Uterus (tissue), 4 donors: ENCODE measurements around the gene SCNM1. TPM values are rescaled to one million over a fixed set of nuclear protein-coding genes. Genes with fewer than 3 reads are reported as not detected.

Experiments
- DNase-seq, 2 donors: peaks; one replicate each; pipeline ENCODE4 v3.0.0-alpha.2; 2019 to 2020
- H3K27ac ChIP-seq, 2 donors: fragments of 200-600 bp; sonication (generic); 1 replicate in 1 of 2; 2 replicates in 1 of 2; pipeline ENCODE4 v1.5.1; 2016 to 2018
- H3K27me3 ChIP-seq, 2 donors: fragments of 200-600 bp; sonication (generic); one replicate each; pipeline ENCODE4 v1.5.1; 2018 to 2019; ENCODE audit warnings: control low read depth in 1 of 2
- H3K36me3 ChIP-seq, 2 donors: fragments of 200-600 bp; sonication (generic); one replicate each; pipeline ENCODE4 v1.5.1; 2019; ENCODE audit warnings: control low read depth in 1 of 2
- H3K4me1 ChIP-seq, 2 donors: fragments of 200-600 bp; sonication (generic); one replicate each; pipeline ENCODE4 v1.5.1; 2018 to 2019; ENCODE audit warnings: control low read depth in 1 of 2
- H3K4me3 ChIP-seq, 2 donors: fragments of 200-600 bp; sonication (generic); 1 replicate in 1 of 2; 2 replicates in 1 of 2; pipeline ENCODE4 v1.5.1; 2018 to 2019; ENCODE audit warnings: mild to moderate bottlenecking in 1 of 2
- H3K9me3 ChIP-seq, 2 donors: fragments of 200-600 bp; sonication (generic); one replicate each; pipeline ENCODE4 v1.5.1; 2019; ENCODE audit warnings: control low read depth in 1 of 2
- CTCF ChIP-seq, 4 experiments: fragments of 200-600 bp in 2 of 4; fragments of 450-650 bp in 2 of 4; sonication (generic) in 2 of 4; IDR thresholded peaks; one replicate each; pipeline ENCODE4 v1.5.1; 2016 to 2019; ENCODE audit warnings: antibody characterized with exemption in 4 of 4, mild to moderate bottlenecking in 2 of 4, moderate library complexity in 1 of 4
- POLR2A ChIP-seq, 2 donors: fragments of 450-650 bp; IDR thresholded peaks; one replicate each; pipeline ENCODE4 v1.6.1; 2016; ENCODE audit warnings: antibody characterized with exemption in 2 of 2, mild to moderate bottlenecking in 1 of 2, moderate library complexity in 1 of 2
- intact Hi-C: fragments of 100-400 bp; cut with DNase I; formaldehyde crosslinking; loops from one replicate; pipeline ENCODE4 v1.15.1; 2023; ENCODE audit warnings: low total_unique reads
- total RNA-seq, 4 donors: library from RNA; depleted of rRNA in 3 of 4; stranded (reverse); fragments of >200 nt in 3 of 4; gene quantifications; one replicate each; pipeline versions ENCODE4 v1.1.0 to v1.2.4, GENCODE V29; 2014 to 2023
- donor health status: DM: yes; HTN: yes; CAD: no.

The SCNM1 gene
- total RNA-seq, 4 donors from 2014 or later = 3.2 to 186 (median 21.3) TPM

- no peak overlapping the region for H3K4me3 ChIP-seq
- intact Hi-C loops = no loop called here
- H3K9me3 ChIP-seq = no peaks in the 10 kb centered on the region
- TF ChIP-seq POLR2A (IDR thresholded peaks at IDR 0.05) (no peak), CTCF (IDR thresholded peaks at IDR 0.05) (no peak)
- no peak for DNase-seq
- peak overlapping the region; percentile 89 for H3K27ac ChIP-seq
- H3K27me3 ChIP-seq = no peaks in the 10 kb centered on the region
- peaks cover 5 to 12% of the 10 kb centered on the region in 2 donors for H3K4me1 ChIP-seq
- H3K36me3 ChIP-seq = no peaks in the 10 kb centered on the region
These were observed 22.0 kb upstream of the SCNM1 start for GRCh38 chr1:151143986-151144385.

DNA sequence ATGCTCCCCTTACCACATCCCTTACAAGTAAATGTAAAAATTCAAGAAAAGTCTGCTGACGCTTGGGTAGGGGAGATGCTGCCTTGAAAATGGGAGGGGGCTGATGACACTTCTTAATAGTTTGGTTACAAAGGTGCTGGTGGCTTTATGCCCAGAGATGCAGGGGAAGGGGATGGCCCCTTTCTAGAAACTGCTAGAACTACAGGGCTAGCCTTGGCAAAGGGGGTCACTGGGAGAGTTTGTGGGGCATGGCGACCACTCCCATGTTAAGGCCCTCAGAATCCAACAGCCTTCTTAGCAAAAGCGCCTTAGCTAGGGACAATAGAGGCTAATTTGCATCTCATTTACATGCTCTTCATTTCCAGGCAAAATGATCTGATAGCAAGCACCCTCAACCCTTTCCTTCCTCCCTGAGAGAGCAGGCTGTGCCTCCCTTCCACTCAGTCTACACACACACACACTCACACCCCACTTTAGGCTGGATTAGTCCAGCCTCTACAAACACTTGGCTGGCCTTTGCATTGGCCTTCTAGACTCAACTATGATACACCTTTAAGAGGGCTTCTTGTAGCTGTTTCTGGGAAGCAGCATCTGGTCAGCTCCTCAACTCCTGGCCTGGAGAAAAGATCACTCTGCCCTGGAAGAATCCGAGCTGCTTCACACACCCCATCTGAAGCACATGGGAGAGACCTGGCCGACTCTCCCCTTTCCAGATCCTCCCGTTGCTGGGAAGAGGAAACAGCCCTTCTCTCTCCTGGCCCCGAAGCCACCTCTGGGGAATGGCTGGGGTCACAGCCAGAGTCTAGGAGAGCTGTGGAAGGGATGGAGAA is 21.3 kb upstream of the SCNM1 start:
- no peak for TF ChIP-seq CTCF (IDR thresholded peaks at IDR 0.05)
- TF ChIP-seq POLR2A (IDR thresholded peaks at IDR 0.05) = no peak
- no peak for DNase-seq
- Histone ChIP-seq H3K27ac (peak overlapping the region; percentile 89), H3K4me1 (peaks cover 5 to 12% of the 10 kb centered on the region in 2 donors), H3K9me3 (no peaks in the 10 kb centered on the region), H3K36me3 (no peaks in the 10 kb centered on the region), H3K27me3 (no peaks in the 10 kb centered on the region), H3K4me3 (peak overlapping the region; percentile 93 to 98)
- intact Hi-C loops = no loop called here

DNA sequence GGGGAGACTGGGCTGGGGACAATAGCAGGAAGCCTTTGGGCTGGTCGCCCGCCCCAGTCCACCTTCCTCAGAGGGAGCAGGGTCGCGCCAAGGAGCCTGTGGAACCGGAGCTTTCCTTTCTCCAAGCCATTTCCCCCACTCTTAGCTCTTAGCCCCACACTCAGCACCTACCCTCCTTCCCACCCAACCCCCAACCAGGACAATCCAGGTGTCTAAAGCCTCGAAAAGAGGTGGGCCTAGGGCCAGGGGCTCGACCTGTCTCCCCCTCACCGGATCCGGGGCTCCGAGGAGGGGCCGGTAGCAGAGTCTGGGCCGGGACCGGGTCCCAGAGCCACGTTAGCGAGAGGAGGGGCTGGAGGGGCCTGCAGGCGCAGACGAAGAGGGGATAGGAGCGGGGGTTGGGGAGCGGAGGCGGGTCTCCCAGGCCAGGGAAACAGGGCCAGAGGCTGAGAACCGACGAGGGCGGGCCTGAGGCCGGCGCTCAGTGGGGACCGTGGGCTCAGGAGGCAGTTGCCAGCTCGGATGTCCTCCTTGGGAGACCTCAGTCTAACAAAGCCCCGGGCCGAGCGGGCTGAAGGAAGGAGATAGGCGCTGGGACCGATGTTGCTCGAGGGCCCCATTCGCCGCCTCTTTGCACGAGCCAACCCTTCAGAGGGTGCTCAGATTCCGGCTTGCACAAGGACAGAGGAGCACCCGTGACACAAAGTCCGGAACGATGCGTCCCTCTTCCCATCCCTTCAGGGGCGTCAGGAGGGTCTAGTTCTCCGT is 20.5 kb upstream of the SCNM1 start:
- no peak for DNase-seq
- peak overlapping the region; percentile 89 for H3K27ac ChIP-seq

GRCh38 chr1:151146072-151146411 is 19.9 kb upstream of the SCNM1 start:
- peak overlapping the region; percentile 89 for H3K27ac ChIP-seq
- TF ChIP-seq POLR2A (IDR thresholded peaks at IDR 0.05) (no peak), CTCF (IDR thresholded peaks at IDR 0.05) (no peak)
- H3K4me3 ChIP-seq = peak overlapping the region; percentile 93 to 98
- no peaks in the 10 kb centered on the region for H3K36me3 ChIP-seq
- intact Hi-C loops = no loop called here
- no peaks in the 10 kb centered on the region for H3K27me3 ChIP-seq
- no peaks in the 10 kb centered on the region for H3K9me3 ChIP-seq
- DNase-seq = no peak
- H3K4me1 ChIP-seq = peaks cover 5 to 12% of the 10 kb centered on the region in 2 donors

More for the DNA sequence above, 20.5 kb upstream of the SCNM1 start:
- Histone ChIP-seq H3K36me3 (no peaks in the 10 kb centered on the region), H3K9me3 (no peaks in the 10 kb centered on the region), H3K27me3 (no peaks in the 10 kb centered on the region), H3K4me1 (peaks cover 5 to 12% of the 10 kb centered on the region in 2 donors), H3K4me3 (peak overlapping the region; percentile 93 to 98)
- no peak for TF ChIP-seq POLR2A (IDR thresholded peaks at IDR 0.05)
- no peak for TF ChIP-seq CTCF (IDR thresholded peaks at IDR 0.05)
- intact Hi-C loops = no loop called here
